ENCODE data around the gene AUTS2.

- TF ChIP-seq EZH2 (IDR thresholded peaks at IDR 0.05; ENCODE audit: insufficient read depth, poor library complexity, severe bottlenecking) (no peak), EZH2phosphoT487 (IDR thresholded peaks at IDR 0.05; ENCODE audit: insufficient read depth, low read depth) (no peak)
Observed at GRCh38 chr7:70645876-70646351, 1047.6 kb downstream of the AUTS2 start.

Data from GM23248 (cell line).